Mesothelial cell of epicardium (in vitro differentiated cells): Measurements from ENCODE around the gene FIBCD1. TPM values are rescaled to one million over a fixed set of nuclear protein-coding genes. Genes with fewer than 3 reads are reported as not detected.

ENCODE experiments used
- DNase-seq, 2 experiments: peaks; one replicate each; pipeline ENCODE4 v3.0.0; 2021; ENCODE audit warnings: low spot score in 2 of 2; ENCODE audit not compliant: unreplicated experiment in 2 of 2
- H3K27ac Mint-ChIP-seq: 2 replicates; pipeline ENCODE4 v1.8.0; 2021; ENCODE audit warnings: mixed read lengths
- H3K27me3 Mint-ChIP-seq: 2 replicates; pipeline ENCODE4 v1.8.0; 2021; ENCODE audit warnings: low read depth, mixed read lengths
- H3K36me3 Mint-ChIP-seq: 2 replicates; pipeline ENCODE4 v1.8.0; 2021; ENCODE audit warnings: mixed read lengths
- H3K4me1 Mint-ChIP-seq: 2 replicates; pipeline ENCODE4 v1.8.0; 2021; ENCODE audit warnings: mixed read lengths
- H3K4me3 Mint-ChIP-seq: 2 replicates; pipeline ENCODE4 v1.8.0; 2021; ENCODE audit warnings: mild to moderate bottlenecking, moderate library complexity, mixed read lengths
- H3K9me3 Mint-ChIP-seq: 2 replicates; pipeline ENCODE4 v1.8.0; 2021; ENCODE audit warnings: mixed read lengths
- total RNA-seq: library from RNA; stranded (reverse); gene quantifications from 3 replicates; pipeline ENCODE4 v1.2.1, GENCODE V29; 2021
- TF ChIP-seq, protein P1 (sequence below): fragments of 200-600 bp; sonication (generic); IDR thresholded peaks from one replicate; pipeline ENCODE4 v1.5.0; 2021; ENCODE audit warnings: antibody characterized with exemption; ENCODE audit not compliant: unreplicated experiment

Gene FIBCD1
- total RNA-seq, 1 donor from 2014 or later = 2.2 TPM

DNA sequence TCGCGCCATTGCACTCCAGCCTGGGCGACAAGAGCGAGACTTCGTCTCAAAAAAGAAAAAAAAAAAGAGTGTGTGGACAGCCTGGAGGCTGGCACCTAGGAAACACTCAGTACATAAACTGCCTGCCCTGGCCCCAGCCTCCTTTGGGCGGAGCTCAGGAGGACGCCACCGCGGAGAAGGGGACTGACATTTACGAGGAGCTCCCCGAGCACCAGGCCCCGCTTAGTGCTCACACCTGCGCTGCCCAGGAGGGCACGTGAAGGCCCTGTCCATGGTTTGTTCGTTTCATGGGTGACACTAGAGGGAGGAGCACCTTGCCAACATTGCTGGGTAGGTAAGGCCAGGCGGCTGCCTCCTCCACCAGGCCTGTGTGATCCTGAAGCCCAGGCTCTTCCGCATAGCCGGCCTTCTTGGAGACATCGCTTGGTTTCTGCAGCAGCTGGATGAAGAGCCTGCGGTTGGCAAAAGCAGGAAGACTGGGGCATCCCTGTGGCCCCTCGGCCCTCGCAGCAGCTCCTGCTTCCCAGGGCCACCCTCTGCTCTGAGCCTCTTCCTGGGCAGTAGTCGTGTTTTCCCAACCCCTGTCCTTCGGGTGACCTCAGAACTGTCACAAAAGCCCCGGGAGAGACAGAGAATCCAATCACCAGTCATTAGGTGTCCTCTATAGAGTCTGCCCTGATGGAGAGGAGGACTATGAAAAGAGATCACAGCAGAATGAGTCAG, 43.8 kb upstream of the FIBCD1 start:
- Mint-ChIP-seq H3K4me3 (no peak overlapping the region), H3K36me3 (no peaks in the 10 kb centered on the region), H3K4me1 (peaks cover 3% of the 10 kb centered on the region), H3K27me3 (peaks cover 2% of the 10 kb centered on the region), H3K9me3 (no peaks in the 10 kb centered on the region), H3K27ac (no peak overlapping the region)
- TF ChIP-seq, protein P1, sequence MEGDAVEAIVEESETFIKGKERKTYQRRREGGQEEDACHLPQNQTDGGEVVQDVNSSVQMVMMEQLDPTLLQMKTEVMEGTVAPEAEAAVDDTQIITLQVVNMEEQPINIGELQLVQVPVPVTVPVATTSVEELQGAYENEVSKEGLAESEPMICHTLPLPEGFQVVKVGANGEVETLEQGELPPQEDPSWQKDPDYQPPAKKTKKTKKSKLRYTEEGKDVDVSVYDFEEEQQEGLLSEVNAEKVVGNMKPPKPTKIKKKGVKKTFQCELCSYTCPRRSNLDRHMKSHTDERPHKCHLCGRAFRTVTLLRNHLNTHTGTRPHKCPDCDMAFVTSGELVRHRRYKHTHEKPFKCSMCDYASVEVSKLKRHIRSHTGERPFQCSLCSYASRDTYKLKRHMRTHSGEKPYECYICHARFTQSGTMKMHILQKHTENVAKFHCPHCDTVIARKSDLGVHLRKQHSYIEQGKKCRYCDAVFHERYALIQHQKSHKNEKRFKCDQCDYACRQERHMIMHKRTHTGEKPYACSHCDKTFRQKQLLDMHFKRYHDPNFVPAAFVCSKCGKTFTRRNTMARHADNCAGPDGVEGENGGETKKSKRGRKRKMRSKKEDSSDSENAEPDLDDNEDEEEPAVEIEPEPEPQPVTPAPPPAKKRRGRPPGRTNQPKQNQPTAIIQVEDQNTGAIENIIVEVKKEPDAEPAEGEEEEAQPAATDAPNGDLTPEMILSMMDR = no peak
- DNase-seq = no peak

DNA sequence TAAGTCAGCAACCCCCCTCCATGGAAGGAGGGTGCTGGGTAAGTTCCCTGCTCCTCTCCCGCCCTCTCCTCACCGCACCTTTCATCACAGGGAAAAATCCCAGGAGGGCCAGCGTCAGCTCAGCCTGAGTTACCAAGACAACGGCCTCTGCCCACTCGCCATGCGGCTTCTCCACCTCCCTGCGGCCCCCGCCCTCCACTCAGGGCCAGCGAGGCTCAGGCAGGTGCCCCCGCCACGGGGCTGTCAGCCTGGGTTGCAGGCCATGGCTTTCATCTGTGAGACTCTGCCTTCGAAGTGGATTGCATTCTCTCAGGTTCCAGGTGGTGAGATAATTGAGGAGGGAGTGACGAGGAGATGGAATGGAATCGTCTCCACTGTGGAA, 42.7 kb upstream of the FIBCD1 start:
- Mint-ChIP-seq H3K27ac (no peak overlapping the region), H3K9me3 (no peaks in the 10 kb centered on the region), H3K36me3 (no peaks in the 10 kb centered on the region), H3K4me1 (peaks cover 1% of the 10 kb centered on the region), H3K4me3 (no peak overlapping the region), H3K27me3 (peaks cover 2% of the 10 kb centered on the region)
- TF ChIP-seq, protein P1 = no peak
- no peak for DNase-seq

DNA sequence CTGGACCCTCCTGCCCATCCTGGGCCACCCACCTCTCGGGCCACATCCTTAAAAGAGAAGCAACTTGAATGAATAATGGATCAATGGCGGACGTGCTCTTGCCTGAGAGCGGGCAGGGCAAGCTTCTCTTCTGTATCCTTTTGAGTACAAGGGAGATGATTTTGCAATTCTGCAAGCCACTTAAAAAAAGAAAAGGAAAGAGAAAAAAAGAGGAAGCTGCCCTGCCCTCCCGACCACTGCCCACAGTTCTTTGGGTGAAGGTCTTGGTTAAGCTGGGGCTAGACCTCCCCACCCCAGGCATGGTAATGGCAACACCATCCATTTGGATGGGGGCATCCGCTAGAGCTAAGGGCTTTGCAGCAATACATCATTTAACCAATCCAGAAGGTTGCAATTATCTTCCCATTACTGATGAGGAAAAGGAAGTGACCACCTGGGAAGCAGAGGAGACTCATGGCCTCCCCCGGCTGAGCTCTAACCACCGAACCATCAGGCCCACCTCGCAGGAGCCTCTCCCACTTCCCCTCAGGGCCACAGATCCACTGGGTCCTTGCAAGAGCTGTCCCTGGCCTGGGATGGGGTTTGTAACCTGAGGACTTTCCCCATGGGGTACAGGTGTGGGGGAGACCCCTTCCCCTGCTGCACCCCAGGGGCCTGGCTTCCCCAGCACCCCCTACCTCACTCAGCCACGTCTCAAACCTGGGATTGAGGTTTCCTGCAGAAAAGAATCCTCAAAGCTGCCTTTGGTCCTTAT, 42.1 kb upstream of the FIBCD1 start:
- no peak overlapping the region for H3K27ac Mint-ChIP-seq
- DNase-seq = no peak
- TF ChIP-seq, protein P1 = no peak

DNA sequence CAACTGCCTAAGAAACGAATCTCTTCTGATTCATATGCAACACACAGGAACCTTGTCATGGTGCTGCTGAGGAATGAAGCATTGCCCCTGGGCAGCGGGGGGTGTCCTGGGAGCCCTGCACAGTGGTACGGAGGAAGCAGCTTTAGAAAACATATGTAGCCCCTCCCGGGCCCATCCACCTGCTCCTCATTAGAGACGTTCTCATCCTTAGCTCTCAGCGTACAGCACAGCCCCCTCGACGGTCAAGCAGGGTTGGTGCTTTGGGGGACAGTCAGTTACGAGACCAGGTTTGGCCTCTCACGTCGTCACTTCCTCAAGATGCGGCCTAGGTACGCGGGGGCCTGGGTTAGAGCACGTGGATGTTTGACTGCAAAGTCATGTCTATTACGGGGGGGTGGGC, 41.5 kb upstream of the FIBCD1 start:
- H3K4me1 Mint-ChIP-seq = no peaks in the 10 kb centered on the region
- no peak overlapping the region for H3K4me3 Mint-ChIP-seq
- no peaks in the 10 kb centered on the region for H3K9me3 Mint-ChIP-seq
- TF ChIP-seq, protein P1 = no peak
- no peak for DNase-seq
- H3K27me3 Mint-ChIP-seq = peaks cover 2% of the 10 kb centered on the region
- no peak overlapping the region for H3K27ac Mint-ChIP-seq
- H3K36me3 Mint-ChIP-seq = no peaks in the 10 kb centered on the region

More for the DNA sequence above, 42.1 kb upstream of the FIBCD1 start:
- peaks cover 2% of the 10 kb centered on the region for H3K27me3 Mint-ChIP-seq
- H3K4me1 Mint-ChIP-seq = no peaks in the 10 kb centered on the region
- H3K4me3 Mint-ChIP-seq = no peak overlapping the region
- H3K9me3 Mint-ChIP-seq = no peaks in the 10 kb centered on the region
- H3K36me3 Mint-ChIP-seq = no peaks in the 10 kb centered on the region

DNA sequence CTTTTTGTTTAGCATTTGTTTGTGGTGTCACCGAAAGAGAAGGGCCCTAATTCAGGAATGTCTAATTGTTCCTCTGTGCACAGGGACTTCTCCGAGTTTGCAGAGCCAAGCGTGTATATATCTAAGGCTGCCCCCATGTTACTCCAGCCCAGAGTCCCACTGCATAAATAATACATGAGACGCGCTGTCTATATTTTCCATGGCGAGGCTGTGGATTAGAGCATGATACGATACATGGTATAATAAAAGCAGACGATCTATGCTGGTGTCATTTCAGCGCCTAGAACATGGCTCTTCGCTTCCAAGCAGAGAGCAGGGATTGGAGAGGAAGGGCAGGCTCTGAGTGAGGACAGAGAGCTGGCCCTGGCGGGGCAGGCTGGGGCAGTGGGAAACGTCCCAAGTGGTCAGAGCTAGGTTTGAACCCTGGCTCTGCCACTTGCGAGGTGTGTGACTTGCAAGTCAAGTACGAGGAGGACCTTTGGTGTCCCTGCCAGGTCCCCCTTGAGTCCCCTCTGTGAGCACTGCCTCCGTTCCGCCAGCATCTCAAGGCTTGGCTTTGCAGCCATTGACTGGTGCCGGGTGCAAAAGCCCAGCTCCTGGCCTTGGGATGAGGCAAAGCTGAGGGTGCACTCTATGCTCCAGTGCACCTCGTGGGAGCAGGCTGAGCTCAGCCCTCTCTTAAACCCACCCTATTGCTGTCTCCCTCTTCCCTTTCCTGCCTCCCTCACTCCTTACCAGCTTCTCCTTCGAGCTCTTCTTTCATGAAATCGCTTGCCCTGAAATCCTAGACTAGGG, 40.7 kb upstream of the FIBCD1 start:
- Mint-ChIP-seq H3K9me3 (no peaks in the 10 kb centered on the region), H3K4me3 (no peak overlapping the region), H3K27ac (no peak overlapping the region), H3K27me3 (peaks cover 2% of the 10 kb centered on the region), H3K4me1 (no peaks in the 10 kb centered on the region), H3K36me3 (no peaks in the 10 kb centered on the region)
- TF ChIP-seq, protein P1 = no peak
- no peak for DNase-seq
